HG03135 (cell line): Measurements from ENCODE around the gene DPP8.

Experiments used
- ATAC-seq: cut with Tn5 transposase; IDR thresholded peaks from one replicate; pipeline ENCODE4 v1.9.1; 2021; ENCODE audit warnings: mild to moderate bottlenecking, moderate library complexity; ENCODE audit not compliant: unreplicated experiment

DPP8 gene

DNA sequence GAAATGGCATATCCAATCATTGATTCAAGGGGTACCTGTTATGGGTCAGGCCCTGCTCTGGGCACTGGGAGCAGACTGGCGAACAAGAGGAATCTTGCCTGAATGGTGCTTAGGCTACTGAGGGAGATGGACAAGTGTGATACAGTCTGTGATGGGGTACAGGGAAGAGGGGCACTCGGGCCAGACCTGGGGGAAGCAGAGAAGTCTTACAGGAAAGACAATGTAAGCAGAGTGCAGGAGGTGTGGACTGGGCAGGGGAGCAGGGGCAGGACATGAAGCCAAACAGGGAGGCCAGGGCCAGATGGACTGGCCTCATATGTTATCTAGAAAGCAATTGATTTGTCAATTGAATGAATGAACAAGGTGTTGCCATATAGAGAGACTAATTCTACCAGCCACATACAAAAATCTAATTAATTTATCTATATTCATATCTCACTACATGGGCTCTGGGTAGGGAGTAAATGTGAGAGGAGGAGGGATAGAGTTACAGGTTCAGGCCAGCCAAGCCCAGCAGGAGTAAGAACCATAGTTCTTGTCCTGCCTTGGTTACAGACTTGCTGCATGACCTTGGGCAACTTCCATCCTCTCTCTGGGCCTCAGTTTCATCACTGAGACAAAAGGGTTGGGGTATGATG is 91.2 kb downstream of the DPP8 start:
- no peak for ATAC-seq

DNA sequence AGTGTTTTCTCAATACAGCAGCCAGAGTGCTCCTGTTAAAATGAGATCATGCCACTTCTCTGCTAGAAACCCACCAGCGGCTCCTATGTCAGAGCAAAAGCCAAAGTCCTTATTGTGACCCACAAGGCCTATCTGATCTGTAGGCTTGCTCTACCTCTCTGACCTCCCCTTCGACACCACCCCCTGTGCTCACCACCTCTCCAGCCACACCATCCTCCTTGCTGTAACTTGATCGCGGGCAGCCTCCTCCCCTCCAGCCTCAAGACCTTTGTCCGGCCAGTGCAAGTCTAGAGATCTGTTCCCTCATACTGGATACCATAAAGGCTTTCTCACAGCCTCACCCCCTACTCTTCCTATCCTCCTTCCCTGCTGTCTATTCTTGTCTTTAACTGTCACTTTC is 92.8 kb downstream of the DPP8 start:
- ATAC-seq: no peak

DNA sequence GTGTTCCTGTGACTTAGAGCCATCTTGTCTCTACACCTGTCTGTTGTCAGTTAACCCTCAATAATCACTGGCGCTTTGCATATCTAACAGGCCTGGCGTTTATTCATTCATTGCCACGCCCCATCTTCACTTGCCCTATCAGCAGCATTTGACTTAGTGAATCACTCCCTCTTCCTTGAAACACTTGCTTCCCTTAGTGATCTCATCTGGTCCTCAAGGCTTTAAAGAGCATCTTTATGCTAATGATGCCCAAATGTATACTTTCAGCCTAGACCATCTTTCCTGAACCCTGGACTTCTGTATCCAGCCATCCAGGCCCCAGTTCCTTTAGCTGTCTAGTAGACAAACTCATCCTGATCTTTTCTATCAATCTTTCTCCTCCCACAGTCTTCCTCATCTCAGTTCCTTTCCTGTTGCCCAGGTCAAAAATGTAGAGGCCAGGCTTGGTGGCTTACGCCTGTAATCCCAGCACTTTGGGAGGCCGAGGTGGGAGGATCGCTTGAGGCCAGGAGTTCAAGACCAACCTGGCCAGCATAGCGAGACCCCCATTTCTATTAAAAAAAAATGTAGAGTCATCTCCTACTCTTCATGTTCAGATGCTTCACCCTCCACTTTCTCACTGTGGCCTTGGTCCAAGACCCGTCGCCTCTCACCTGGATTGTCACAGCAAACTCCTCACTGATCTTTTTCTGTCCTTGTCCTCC is 93.4 kb downstream of the DPP8 start:
- ATAC-seq: no peak

DNA sequence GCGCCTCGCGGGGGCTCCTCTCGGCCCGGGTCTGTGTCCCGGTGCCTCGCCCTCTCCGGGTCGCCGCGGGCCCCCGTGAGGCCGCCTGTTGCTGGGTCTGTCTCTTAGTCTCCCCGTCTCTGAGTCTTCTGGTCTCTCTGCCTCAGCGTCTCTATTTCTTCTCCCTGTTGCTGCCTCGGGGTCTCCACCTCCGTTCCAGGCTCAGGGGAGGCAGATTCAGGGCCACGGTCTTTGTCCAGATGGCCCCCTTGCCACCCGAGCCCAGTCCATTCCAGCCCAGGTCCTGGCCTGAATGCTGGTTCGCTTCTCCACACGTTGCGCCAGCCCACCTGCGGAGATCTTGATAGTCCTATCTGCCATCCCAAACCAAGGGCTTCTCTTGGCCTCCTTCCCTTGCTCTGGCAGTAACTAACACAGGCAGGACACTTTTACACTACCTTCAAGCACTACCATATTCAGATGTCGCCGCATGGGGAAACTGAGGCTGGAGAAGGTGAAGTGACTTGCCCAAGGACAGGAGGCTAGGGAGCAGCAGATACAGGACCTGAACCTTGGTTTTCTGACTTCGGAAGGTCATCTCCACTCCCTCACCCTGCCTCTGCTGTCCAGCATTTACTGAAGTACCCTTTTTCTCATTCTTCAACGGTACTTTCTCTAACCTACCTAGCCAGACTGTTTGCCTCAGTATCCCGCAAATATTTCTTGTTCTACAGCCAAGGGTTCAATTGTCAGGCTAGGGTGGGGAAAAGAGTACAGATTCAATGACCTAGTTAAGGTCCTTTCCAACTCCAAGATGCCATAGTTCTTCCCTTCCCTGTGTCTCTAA is 94.1 kb downstream of the DPP8 start:
- no peak for ATAC-seq

DNA sequence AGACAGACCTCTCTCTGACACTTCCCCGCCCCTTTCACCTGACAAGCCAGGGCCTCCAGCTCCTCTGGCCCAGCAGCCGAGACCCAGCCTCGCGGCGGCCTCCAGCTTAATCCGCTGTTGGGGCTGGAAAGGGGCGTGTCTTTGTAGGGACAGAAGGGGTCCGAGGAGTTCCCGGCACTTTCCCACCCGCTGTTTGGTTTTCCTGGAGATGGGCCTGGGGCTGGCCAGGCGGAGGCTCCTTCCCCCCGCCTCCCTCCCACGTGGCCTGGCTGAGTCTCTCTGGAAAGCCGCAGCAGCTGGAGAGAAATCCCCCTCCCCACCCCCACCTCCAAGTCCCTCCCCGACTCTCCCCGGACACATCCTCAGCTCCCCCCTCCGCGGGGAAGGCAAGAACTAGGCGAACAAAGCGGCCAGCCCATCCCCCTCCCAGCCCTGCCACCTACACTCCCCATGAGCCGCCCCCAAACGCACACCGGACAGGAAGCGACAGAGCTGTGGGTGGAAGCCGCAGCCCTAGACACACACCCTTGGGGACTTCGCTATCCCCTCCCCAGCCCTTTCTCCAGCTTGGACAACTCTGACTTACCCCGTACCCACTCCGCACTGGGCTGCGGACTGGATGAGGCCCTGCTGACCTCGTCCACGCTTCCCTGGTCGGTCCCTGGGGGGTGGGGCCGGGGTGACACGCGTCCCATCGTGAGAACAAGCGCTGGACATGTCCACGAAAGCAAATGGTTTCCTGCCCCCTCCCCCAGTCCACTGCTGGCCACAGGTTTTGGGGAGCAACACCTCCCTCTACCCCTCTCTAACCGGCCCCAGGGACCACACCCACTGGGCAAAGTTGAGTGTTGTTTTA is 95.9 kb downstream of the DPP8 start:
- no peak for ATAC-seq

DNA sequence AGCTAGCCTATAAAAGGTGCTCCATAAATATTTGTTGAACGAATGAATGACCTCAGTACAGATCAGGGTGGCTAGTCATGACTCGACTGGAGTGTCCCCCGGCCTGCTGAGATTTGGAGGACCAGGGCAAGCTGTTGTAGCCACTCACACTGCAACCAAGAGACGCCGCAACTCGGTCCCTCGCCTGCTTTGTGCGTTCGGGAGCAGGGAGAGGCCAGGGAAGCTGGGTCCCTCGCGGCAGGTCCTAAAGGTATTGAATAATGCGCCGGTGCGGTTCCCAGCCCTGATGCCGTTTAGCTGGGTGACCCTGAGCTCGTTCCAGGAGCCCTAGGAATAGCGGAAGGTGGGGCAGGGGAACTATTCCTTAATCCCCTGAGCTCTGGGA is 96.5 kb downstream of the DPP8 start:
- ATAC-seq: no peak

DNA sequence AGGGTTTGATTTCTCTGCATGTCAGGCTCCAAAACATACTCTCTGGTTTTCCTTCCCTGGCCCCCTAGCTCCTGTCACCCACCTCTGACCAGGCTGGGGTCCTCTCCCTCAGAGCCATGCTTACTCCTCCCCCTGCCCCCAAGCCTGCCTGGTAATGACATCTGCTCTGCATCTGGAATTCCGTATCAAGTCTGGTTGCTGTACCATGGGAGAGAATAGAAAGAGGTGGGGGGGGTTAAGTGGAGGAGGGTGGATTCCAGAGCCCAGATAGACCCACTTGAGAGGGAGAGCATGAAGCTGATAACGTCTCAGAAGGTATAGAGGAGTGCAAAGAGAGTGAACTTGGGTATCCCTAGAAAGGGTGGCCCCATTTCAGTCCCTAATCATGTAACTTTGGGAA is 98.9 kb downstream of the DPP8 start:
- ATAC-seq: no peak

DNA sequence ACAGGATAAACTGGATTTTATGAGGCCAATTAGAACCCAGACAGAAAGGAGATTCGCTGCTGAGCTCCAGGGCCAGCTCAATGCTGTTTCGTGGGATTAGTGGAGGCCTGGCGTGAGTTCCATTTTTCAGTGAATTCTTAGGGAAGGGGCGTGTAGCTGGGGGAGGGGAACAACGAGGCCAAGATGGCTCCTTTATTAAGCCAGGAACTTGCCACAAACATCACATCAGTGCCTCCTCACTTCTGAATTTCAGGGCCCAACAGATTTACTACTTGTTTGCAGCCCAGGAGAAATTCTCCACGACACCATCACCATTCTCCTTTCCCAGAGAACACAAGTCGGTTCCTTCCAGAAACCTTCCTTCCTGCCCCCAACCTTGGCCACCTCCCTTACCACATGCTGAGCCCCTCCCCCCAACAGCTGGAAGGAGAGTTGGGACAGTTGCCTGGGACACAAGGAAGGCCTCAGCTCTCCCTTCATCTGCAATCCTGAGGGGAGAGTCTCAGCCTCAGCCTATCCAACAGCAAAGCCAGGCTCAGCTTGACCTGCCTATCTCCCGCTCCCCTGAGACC is 100.6 kb downstream of the DPP8 start:
- no peak for ATAC-seq

DNA sequence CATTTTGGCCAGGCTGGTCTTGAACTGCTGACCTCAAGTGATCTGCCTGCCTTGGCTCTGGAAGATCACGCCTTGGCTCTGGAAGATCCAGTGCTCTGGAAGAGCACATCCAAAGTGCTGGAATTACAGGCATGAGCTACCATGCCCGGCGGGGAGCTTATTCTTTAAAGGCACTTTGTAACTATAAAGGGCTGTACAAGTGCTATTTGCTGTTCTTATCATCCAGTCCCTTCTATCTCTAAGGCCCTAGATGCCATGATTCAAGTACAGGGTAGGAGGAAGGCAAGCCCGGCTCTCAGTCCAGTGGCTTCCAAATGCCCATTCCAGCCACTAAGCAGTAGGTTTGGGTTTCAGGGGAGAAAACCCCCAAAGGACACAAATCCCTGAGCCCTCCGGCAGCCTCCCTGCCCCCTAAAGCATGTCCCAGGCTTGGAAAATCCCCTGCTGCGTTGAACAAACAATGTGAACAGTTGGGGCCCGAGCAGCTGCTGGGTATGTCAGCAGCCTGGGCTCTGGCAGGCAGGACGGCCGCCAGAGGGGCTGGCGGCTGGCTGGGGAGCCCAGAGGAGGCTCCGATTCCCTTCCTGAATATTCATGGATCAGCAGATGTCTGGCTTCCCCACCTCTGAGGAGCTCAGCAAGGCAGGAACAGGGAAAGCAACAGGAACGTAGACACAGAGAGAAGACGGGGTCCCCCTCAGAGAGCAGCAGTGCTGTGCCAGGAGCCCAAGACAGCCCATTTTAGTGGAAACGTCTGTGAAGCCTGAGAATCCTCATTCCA is 102.5 kb downstream of the DPP8 start:
- no peak for ATAC-seq

DNA sequence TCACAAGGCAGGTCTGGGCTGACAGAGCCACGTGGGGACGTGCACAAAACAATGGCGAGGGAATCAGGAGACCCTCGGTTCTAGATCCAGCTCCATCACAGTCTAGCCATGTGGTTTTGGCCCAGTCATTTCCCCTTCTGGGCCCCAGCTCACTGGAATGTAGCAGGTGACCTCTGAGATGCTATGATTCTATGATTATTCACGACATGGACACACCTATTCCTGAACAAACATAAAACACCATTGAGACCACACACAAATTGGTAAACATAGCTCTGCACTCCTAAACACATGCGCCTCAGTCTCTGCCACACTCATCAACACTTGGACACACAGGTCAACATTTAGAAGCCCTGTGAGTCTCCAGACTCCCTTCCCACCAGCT is 103.7 kb downstream of the DPP8 start:
- ATAC-seq: no peak

DNA sequence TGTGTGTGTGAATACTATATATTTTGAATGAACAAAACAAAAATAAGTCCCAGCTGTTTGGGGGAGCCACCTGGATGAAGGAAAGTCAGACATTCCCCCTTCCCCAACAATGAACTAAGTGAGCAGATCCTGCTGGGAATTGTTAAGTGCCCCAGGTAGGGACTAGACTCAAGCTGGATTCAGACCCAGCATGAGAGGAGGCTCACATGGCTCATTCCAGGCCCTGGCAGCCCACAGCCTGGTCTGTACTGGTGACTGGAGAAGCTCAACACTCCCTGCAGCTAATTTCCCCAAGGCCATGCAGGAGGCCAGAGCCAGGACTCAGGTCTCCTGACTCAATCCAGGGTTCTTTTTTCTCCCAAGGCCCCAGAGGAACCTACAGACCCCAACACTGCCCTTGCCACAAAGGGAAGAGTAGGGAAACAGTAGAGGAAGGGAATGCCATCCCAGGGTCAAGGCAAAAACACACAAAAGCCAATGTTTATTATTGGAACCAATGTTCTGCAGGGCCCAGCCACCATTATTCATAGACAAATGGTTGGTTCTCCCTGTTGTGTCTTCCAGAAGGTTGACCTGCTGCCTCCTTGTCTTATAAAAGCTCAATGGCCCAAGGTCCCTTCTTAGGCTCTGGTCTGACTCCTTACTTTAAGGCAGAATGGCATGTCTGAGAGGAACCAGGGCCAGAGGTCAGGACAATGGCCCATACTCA is 104.3 kb downstream of the DPP8 start:
- ATAC-seq: no peak

DNA sequence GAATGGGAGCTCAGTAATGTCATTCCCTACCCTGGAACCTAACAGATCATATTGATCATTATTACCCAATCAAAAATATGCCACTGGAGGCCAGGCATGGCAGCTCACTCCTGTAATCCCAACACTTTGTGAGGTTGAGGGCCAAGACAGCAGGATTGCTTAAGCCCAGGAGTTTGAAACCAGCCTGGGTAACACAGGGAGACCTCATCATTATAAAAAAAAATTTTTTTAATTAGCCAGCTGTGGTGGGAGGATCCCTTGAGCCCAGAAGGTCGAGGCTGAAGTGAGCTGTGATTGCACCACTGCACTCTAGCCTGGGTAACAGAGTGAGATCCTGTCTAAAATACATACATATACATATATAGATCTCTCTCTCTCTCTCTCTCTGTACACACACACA is 104.9 kb downstream of the DPP8 start:
- no peak for ATAC-seq

DNA sequence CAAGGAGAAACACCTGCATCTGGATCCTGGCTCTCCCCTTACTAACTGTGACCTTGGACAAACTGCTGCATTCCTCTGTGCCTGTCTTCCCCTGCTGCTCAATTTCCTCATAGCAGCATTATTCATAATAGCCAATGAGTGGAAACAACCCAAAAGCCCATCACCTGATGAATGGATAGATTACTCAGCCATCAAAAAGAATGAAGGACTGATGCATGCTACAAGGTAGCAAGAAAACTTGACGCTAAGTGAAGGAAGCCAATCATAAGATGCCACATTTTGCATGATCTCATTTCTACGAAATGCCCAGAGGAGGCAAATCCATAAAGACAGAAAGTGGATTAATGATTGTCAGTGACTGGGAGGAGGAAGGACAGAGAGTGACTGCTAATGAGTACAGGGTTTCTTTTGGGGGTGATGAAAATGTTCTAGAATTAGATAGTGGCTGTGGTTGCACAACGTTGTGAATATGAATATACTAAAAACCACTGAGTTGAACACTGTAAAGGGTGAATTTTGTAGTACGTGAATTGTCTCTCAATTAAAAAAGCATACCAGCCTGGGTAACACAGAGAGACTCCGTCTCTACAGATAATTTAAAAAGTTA is 105.9 kb downstream of the DPP8 start:
- no peak for ATAC-seq

DNA sequence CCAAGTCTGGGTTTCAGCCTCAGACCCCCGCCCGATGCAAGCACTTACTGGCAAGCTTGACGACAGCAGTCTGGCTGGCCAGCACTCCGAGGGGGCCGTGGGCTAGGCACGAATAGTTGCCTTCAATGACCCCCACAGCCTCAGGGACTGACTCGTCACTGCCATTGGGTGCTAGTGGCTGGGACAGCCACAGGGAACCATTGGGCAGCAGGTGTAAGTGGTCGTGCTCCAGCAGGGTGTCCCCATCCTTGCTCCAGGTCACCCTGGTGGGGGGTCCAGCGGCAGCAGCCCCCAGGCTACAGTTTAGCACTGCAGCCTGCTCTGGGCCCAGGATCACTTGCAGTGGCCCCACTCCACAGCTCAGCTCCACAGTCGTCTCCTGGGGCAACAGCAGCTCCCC is 106.5 kb downstream of the DPP8 start:
- no peak for ATAC-seq

DNA sequence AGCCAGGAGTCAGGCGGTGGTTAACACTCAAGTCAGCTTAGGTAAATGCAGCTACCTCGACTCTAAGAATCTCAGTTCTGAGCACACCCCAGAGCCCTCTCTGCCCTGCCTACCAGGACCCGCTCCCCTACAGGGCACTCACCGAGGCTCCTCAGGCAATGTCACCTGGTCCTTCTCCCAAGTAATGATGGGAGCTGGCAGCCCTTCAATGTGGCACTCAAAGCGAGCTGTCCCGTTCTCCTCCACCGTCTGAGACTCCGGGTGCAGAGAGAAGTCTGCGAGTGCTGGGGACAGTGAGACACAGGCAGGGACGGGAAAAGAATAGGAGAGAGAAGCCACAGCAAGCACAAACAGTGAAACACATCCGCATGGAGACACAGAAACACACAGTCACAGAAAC is 107.5 kb downstream of the DPP8 start:
- ATAC-seq: no peak

DNA sequence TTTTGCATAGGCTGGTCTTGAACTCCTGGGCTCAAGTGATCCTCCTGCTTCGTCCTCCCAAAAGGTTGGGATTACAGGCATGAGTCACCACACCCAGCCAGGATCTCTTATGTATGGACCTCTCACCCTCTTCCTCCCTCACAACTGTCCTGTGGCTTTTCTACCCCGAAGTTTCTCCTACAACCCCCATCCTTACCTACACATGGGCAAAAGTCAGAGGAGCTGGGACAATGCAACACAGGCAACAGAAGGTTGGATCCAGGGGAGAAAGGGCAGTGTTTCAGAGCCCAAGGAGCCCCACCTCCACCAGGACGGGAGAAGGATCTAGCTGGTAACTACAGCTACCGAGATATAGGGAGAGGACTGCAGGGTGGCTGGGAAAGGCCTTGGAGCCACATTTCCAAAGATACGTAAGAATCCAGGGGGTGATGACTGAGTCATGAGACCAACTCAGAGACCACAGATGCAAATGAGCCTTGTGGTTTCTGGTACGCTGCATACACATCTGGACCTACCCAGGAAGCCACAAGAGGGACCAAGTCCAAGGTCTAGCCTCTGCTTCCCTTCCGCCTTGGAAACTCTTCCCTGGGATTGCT is 108.4 kb downstream of the DPP8 start:
- no peak for ATAC-seq

DNA sequence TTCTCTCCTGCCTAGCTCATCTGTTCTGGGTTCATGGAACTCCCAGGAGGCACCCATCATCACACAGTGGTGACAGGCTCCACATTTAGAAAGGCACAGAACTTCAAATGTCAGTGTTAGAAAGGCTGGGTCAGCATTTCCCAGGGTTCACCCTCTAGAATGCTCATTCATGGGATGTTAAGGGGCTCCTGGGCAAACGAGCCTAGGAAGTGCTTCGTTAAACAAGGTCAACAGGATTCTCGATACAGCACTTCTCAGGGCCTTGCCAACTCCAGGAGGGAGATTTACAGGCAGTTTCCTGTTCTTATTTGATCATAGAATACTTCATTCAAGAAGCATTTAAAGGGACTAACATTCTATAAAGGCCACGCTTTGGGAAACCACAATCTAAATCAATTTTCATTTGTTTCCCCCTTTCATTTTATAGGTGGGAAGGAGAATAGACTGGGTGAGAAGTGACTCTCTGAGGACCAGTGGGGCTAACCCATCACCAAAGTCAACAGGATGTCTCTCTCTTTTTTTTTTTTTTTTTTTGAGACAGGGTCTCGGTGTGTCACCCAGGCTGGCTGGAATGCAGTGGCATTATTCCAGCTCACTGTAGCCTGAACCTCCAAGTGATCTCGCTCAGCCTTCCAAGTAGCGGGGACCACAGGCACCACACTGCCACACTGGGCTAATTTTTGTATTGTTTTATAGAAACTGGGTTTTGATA is 109.0 kb downstream of the DPP8 start:
- ATAC-seq: no peak

DNA sequence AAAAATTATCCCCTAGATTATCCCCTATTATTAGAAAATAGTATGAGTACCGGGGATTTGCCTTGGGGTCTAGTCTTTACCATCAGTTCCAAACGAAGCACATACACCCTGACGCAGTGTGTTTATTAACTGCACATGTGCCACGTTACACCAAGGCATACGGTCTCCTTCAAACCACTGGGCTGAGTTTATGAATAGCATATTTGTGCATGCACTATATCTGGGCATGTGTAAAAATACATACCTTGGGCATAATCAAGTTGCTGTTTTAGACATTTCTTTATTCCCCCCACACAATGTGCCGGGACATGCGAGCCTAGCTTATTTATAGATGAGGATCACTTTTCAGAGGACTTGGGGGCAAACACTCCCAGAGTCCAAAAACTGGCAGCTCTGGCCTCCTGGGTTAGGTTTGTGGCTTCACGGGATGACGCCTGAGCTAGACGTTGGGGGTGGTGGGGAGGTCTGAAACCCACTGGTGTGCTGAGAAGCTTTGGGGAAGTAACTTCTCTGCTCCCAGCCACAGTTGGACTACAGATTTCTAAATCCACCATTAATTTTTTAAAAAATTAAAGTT is 111.0 kb downstream of the DPP8 start:
- no peak for ATAC-seq
